Dendritic cell treated with granulocyte-macrophage colony-stimulating factor and Interleukin-4, amounts not matched to agents 40 ng/mL and 50 ng/mL, for 4 days (primary cell): ENCODE measurements around the gene PIM1.

Experiments used
- H3K27ac Mint-ChIP-seq: one replicate; pipeline ENCODE4 v1.8.0; 2022; ENCODE audit warnings: mild to moderate bottlenecking, mixed read lengths
- H3K27me3 Mint-ChIP-seq: one replicate; pipeline ENCODE4 v1.8.0; 2022; ENCODE audit warnings: mild to moderate bottlenecking, mixed read lengths
- H3K36me3 Mint-ChIP-seq: one replicate; pipeline ENCODE4 v1.8.0; 2022; ENCODE audit warnings: low read depth, mixed read lengths
- H3K4me1 Mint-ChIP-seq: one replicate; pipeline ENCODE4 v1.8.0; 2022; ENCODE audit warnings: low read depth, mixed read lengths
- H3K4me3 Mint-ChIP-seq: one replicate; pipeline ENCODE4 v1.8.0; 2022; ENCODE audit warnings: mild to moderate bottlenecking, moderate library complexity, mixed read lengths
- H3K9me3 Mint-ChIP-seq: one replicate; pipeline ENCODE4 v1.8.0; 2022; ENCODE audit warnings: mixed read lengths
- intact Hi-C: fragments of 100-400 bp; cut with micrococcal nuclease; formaldehyde crosslinking; loops from one replicate; pipeline ENCODE4 v1.15.0; 2022

Gene PIM1

GRCh38 chr6:37131960-37132253, 38.0 kb upstream of the PIM1 start:
- no peaks in the 10 kb centered on the region for H3K36me3 Mint-ChIP-seq
- H3K9me3 Mint-ChIP-seq: no peaks in the 10 kb centered on the region
- H3K27me3 Mint-ChIP-seq: no peaks in the 10 kb centered on the region
- H3K4me3 Mint-ChIP-seq: no peak overlapping the region
- peaks cover 26% of the 10 kb centered on the region for H3K4me1 Mint-ChIP-seq
- no peak overlapping the region for H3K27ac Mint-ChIP-seq
- intact Hi-C loops: no loop called here

- Mint-ChIP-seq H3K27me3 (peaks cover 3% of the 10 kb centered on the region), H3K4me1 (peaks cover 20% of the 10 kb centered on the region), H3K36me3 (no peaks in the 10 kb centered on the region), H3K9me3 (no peaks in the 10 kb centered on the region), H3K27ac (no peak overlapping the region), H3K4me3 (no peak overlapping the region)
- intact Hi-C loops: no loop called here
Observed at GRCh38 chr6:37134036-37134395, 35.9 kb upstream of the PIM1 start.

GRCh38 chr6:37134396-37135191, 35.4 kb upstream of the PIM1 start:
- Mint-ChIP-seq H3K27ac (no peak overlapping the region), H3K9me3 (no peaks in the 10 kb centered on the region), H3K36me3 (no peaks in the 10 kb centered on the region), H3K4me3 (no peak overlapping the region), H3K27me3 (peaks cover 3% of the 10 kb centered on the region), H3K4me1 (peaks cover 16% of the 10 kb centered on the region)
- intact Hi-C loops: no loop called here

GRCh38 chr6:37135835-37136694, 33.9 kb upstream of the PIM1 start:
- intact Hi-C loops: no loop called here
- H3K27ac Mint-ChIP-seq: no peak overlapping the region

GRCh38 chr6:37136821-37137200, 33.1 kb upstream of the PIM1 start:
- H3K9me3 Mint-ChIP-seq: no peaks in the 10 kb centered on the region
- peaks cover 6% of the 10 kb centered on the region for H3K4me1 Mint-ChIP-seq
- H3K27ac Mint-ChIP-seq: no peak overlapping the region
- intact Hi-C loops: no loop called here
- no peak overlapping the region for H3K4me3 Mint-ChIP-seq
- peaks cover 3% of the 10 kb centered on the region for H3K27me3 Mint-ChIP-seq
- no peaks in the 10 kb centered on the region for H3K36me3 Mint-ChIP-seq

More at GRCh38 chr6:37135835-37136694, 33.9 kb upstream of the PIM1 start:
- H3K4me1 Mint-ChIP-seq: peaks cover 3% of the 10 kb centered on the region
- H3K4me3 Mint-ChIP-seq: no peak overlapping the region
- no peaks in the 10 kb centered on the region for H3K36me3 Mint-ChIP-seq
- H3K9me3 Mint-ChIP-seq: no peaks in the 10 kb centered on the region
- H3K27me3 Mint-ChIP-seq: peaks cover 3% of the 10 kb centered on the region

- Mint-ChIP-seq H3K27me3 (peaks cover 3% of the 10 kb centered on the region), H3K9me3 (no peaks in the 10 kb centered on the region), H3K27ac (no peak overlapping the region), H3K4me3 (no peak overlapping the region), H3K36me3 (no peaks in the 10 kb centered on the region), H3K4me1 (peaks cover 12% of the 10 kb centered on the region)
- intact Hi-C loops: no loop called here
Observed at GRCh38 chr6:37137201-37138090, 32.5 kb upstream of the PIM1 start.

GRCh38 chr6:37138856-37139229, 31.1 kb upstream of the PIM1 start:
- H3K27me3 Mint-ChIP-seq: peaks cover 3% of the 10 kb centered on the region
- H3K9me3 Mint-ChIP-seq: no peaks in the 10 kb centered on the region
- H3K36me3 Mint-ChIP-seq: no peaks in the 10 kb centered on the region
- no peak overlapping the region for H3K4me3 Mint-ChIP-seq
- H3K4me1 Mint-ChIP-seq: peaks cover 12% of the 10 kb centered on the region
- intact Hi-C loops: no loop called here
- H3K27ac Mint-ChIP-seq: no peak overlapping the region

- intact Hi-C loops: no loop called here
- Mint-ChIP-seq H3K4me1 (peaks cover 12% of the 10 kb centered on the region), H3K36me3 (no peaks in the 10 kb centered on the region), H3K4me3 (no peak overlapping the region), H3K9me3 (no peaks in the 10 kb centered on the region), H3K27ac (no peak overlapping the region), H3K27me3 (peaks cover 6% of the 10 kb centered on the region)
Observed at GRCh38 chr6:37139230-37139962, 30.6 kb upstream of the PIM1 start.

GRCh38 chr6:37140145-37140544, 29.8 kb upstream of the PIM1 start:
- Mint-ChIP-seq H3K9me3 (no peaks in the 10 kb centered on the region), H3K4me3 (no peak overlapping the region), H3K27me3 (peaks cover 6% of the 10 kb centered on the region), H3K4me1 (peaks cover 12% of the 10 kb centered on the region), H3K27ac (no peak overlapping the region), H3K36me3 (no peaks in the 10 kb centered on the region)
- intact Hi-C loops: no loop called here

- no peak overlapping the region for H3K4me3 Mint-ChIP-seq
- peaks cover 12% of the 10 kb centered on the region for H3K4me1 Mint-ChIP-seq
- H3K9me3 Mint-ChIP-seq: no peaks in the 10 kb centered on the region
- intact Hi-C loops: no loop called here
- H3K36me3 Mint-ChIP-seq: no peaks in the 10 kb centered on the region
- H3K27ac Mint-ChIP-seq: no peak overlapping the region
- H3K27me3 Mint-ChIP-seq: peaks cover 6% of the 10 kb centered on the region
Observed at GRCh38 chr6:37141281-37142049, 28.5 kb upstream of the PIM1 start.

GRCh38 chr6:37142050-37142614, 27.8 kb upstream of the PIM1 start:
- H3K27ac Mint-ChIP-seq: no peak overlapping the region
- H3K27me3 Mint-ChIP-seq: peaks cover 6% of the 10 kb centered on the region
- H3K4me1 Mint-ChIP-seq: peaks cover 12% of the 10 kb centered on the region
- no peaks in the 10 kb centered on the region for H3K9me3 Mint-ChIP-seq
- intact Hi-C loops: no loop called here
- H3K36me3 Mint-ChIP-seq: no peaks in the 10 kb centered on the region
- no peak overlapping the region for H3K4me3 Mint-ChIP-seq

- intact Hi-C loops: no loop called here
- H3K4me1 Mint-ChIP-seq: peaks cover 12% of the 10 kb centered on the region
- H3K4me3 Mint-ChIP-seq: no peak overlapping the region
- H3K36me3 Mint-ChIP-seq: no peaks in the 10 kb centered on the region
- H3K27ac Mint-ChIP-seq: no peak overlapping the region
- no peaks in the 10 kb centered on the region for H3K9me3 Mint-ChIP-seq
- peaks cover 3% of the 10 kb centered on the region for H3K27me3 Mint-ChIP-seq
Observed at GRCh38 chr6:37143585-37143984, 26.4 kb upstream of the PIM1 start.

- Mint-ChIP-seq H3K9me3 (no peaks in the 10 kb centered on the region), H3K36me3 (no peaks in the 10 kb centered on the region), H3K4me3 (no peak overlapping the region), H3K4me1 (peaks cover 18% of the 10 kb centered on the region), H3K27ac (no peak overlapping the region), H3K27me3 (peaks cover 6% of the 10 kb centered on the region)
- intact Hi-C loops: no loop called here
Observed at GRCh38 chr6:37145443-37145842, 24.5 kb upstream of the PIM1 start.
